Right lung (tissue), 10 donors: Measurements from ENCODE around the gene PAIP2. TPM values are rescaled to one million over a fixed set of nuclear protein-coding genes. Genes with fewer than 3 reads are reported as not detected.

ENCODE experiments used
- DNase-seq, 2 donors: peaks; one replicate each; pipeline ENCODE4 v3.0.0-alpha.2; 2013
- long read RNA-seq, 8 donors: transcript quantifications; one replicate each; lab custom pipeline, GENCODE V29; 2026
- polyA plus RNA-seq, 5 donors: library from polyadenylated mRNA; unstranded; fragments of 120-200 nt; gene quantifications; one replicate each; pipeline versions ENCODE4 v1.2.1 to v1.2.3, GENCODE V29; 2013; ENCODE audit warnings: inconsistent platforms in 1 of 5, low replicate concordance in 1 of 5; ENCODE audit not compliant: insufficient read length in 5 of 5, insufficient read depth in 1 of 5

Gene PAIP2
- polyA plus RNA-seq: 100 to 1,000 TPM; 121 to 177 (median 143) TPM
- long read RNA-seq, donor 1, transcript PAIP2-201 (4 exons, 1,459 nt): major isoform, 105 of 162 reads
- long read RNA-seq, donor 1, transcript PAIP2-206 (3 exons, 815 nt): minor isoform, 14 of 162 reads
- long read RNA-seq, donor 1, partial matches to known transcripts: 43 of 162 reads
- long read RNA-seq, donor 1, other reads (novel, unspliced or antisense): 0 of 162 reads
- long read RNA-seq, donor 2, transcript PAIP2-201 (4 exons, 1,459 nt): major isoform, 85 of 134 reads
- long read RNA-seq, donor 2, partial matches to known transcripts: 40 of 134 reads
- long read RNA-seq, donor 2, other reads (novel, unspliced or antisense): 5 of 134 reads
- long read RNA-seq, donor 3, transcript PAIP2-206 (3 exons, 815 nt): minor isoform, 7 of 165 reads
- long read RNA-seq, donor 3, transcript PAIP2-201 (4 exons, 1,459 nt): major isoform, 76 of 165 reads
- long read RNA-seq, donor 3, partial matches to known transcripts: 82 of 165 reads
- long read RNA-seq, donor 3, other reads (novel, unspliced or antisense): 0 of 165 reads
- long read RNA-seq, donor 4, transcript PAIP2-201 (4 exons, 1,459 nt): major isoform, 48 of 67 reads
- long read RNA-seq, donor 4, transcript PAIP2-206 (3 exons, 815 nt): minor isoform, 5 of 67 reads
- long read RNA-seq, donor 4, partial matches to known transcripts: 14 of 67 reads
- long read RNA-seq, donor 4, other reads (novel, unspliced or antisense): 0 of 67 reads
- long read RNA-seq, donor 5, transcript PAIP2-206 (3 exons, 815 nt): minor isoform, 17 of 190 reads
- long read RNA-seq, donor 5, transcript PAIP2-201 (4 exons, 1,459 nt): major isoform, 118 of 190 reads
- long read RNA-seq, donor 5, partial matches to known transcripts: 50 of 190 reads
- long read RNA-seq, donor 5, other reads (novel, unspliced or antisense): 5 of 190 reads
- long read RNA-seq, donor 6, transcript PAIP2-201 (4 exons, 1,459 nt): major isoform, 109 of 126 reads
- long read RNA-seq, donor 6, transcript PAIP2-206 (3 exons, 815 nt): minor isoform, 6 of 126 reads
- long read RNA-seq, donor 6, partial matches to known transcripts: 11 of 126 reads
- long read RNA-seq, donor 6, other reads (novel, unspliced or antisense): 0 of 126 reads
- long read RNA-seq, donor 7, transcript PAIP2-206 (3 exons, 815 nt): minor isoform, 9 of 139 reads
- long read RNA-seq, donor 7, transcript PAIP2-201 (4 exons, 1,459 nt): major isoform, 114 of 139 reads
- long read RNA-seq, donor 7, partial matches to known transcripts: 16 of 139 reads
- long read RNA-seq, donor 7, other reads (novel, unspliced or antisense): 0 of 139 reads
- long read RNA-seq, donor 8, transcript PAIP2-201 (4 exons, 1,459 nt): major isoform, 50 of 65 reads
- long read RNA-seq, donor 8, partial matches to known transcripts: 12 of 65 reads
- long read RNA-seq, donor 8, other reads (novel, unspliced or antisense): 0 of 65 reads

DNA sequence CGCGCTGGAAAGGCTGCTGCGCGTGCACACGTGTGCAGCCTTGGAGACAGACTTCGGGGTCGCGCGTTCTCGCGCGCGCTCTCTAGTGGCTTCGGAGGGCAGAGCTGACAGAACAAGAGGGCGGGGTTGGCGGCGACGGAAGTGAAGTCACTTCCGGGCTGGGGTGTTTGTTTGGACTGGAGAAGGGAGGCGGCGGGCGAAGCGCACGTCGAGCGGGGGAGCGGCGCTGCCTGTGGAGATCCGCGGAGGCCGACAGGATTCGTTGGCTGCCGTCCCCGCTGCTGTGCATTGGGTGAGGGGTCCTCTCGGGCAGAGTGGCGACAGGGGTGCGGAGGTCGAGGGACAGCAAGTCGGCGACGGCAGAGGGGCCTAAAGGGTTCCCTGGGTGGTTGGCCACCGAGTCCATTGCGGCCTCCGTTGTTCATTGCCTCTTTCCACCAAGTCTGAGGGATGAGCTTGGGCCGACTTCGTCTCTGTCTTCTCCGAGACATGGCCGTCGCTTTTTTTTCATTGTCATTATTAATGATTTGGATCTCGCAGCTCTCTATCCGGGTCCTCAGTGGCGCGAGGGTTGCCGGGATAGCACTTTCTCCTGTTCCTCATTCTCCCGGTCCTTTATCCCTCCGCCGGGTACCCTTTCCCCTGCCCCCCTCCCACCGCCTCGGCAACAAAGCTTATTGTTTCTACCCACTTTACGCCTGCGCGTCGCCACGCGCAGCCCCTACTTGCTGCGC lies at the start of gene PAIP2:
Gene PAIP2, plus strand, starts transcription at position 166 of the 734 bp plus-strand sequence. CDS start 21,931 bp downstream, outside the sequence.
- peak; percentile 99 for DNase-seq

DNA sequence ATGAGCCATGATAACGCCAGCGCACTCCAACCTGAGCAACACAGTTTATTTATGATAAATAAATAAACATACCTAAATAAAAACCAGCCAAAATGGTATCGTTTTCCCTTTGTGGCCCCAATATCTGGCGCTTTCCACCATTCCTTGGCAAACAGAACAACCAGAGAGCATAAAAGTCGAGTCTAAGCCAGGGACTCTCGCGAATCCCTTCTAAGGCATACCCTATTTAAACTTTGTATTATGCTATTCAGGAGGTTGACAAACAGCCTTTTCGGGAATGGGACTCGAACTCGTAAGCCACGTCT lies 48.5 kb upstream of the PAIP2 start:
- DNase-seq: no peak

- peak; percentile 97 for DNase-seq
These were observed 47.9 kb upstream of the PAIP2 start, which contains the start of gene MATR3 for GRCh38 chr5:139293507-139294373. TSS of gene MATR3 (plus strand) at chr5:139293740. CDS start at chr5:139307416, 13,676 bp downstream.

- peak; percentile 88 to 89 for DNase-seq
These were observed 47.1 kb upstream of the PAIP2 start for GRCh38 chr5:139294374-139295165.

DNA sequence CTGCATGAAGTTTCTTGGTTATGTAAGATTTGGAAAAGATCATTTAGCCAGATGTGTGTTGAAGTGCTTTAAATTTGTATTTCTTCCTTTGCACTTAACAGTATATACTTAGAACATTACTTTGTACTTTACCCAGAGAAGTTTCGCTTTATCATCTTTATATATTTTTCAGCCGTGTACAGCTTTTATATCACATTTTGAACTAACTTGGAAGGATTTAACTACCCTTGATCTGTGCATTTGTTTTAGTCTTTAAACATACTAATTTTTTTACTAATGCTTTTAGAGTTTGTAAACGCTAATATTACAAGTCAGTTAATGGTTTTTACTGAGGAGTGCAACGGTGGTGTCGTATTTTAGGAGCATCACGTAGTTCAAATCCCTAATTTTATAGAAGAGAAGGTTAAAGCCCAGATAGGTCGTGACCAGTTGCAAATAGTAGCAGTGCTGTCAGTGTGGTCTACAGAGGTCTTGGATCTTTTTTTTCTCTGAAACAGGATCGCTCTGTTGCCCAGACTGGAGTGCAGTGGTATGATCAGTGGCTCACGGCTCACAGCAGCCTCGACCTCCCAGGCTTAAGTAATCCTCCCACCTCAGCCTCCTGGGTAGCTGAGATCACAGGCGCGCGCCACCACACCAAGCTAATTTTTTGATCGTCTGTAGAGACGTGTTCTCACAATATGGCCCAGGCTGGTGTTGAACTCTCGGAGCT lies 46.2 kb upstream of the PAIP2 start:
- no peak for DNase-seq

DNA sequence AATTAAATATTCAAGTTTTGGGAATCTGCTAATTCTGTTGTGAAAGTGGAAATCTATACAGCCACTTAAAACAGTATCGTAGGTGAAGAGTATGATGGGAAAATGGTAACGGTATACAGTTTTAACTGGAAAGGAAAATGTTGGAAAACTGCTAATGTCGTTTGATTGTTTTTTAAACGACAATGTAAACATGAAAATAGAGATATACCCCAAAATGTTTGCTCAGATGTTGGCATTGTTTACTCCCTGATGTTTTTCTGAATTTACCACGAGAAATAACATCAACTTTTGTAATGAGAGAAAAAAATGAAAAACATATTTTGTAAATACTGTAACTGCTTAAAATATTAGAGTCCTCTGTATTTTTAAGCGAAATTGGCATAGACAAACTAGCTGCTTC lies 45.5 kb upstream of the PAIP2 start:
- DNase-seq: no peak

DNA sequence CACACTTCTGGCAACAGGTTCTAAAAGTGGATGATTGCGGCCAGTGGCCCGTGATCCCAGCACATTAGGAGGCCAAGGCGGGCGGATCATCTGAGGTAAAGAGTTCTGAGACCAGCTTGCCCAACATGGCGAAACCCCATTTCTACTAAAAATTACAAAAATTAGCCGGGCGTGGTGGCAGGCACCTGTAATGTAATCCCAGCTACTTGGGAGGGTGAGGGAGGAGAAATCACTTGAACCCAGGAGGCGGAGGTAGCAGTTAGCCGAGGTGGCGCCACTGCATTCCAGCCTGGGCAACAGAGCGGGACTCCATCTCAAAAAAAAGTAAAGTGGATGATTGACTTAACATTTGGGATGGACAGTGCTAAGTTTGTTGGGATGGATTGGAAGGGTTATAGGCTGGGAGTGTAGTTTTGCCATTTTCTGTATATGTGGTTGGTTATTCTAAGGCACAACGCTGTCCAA lies 44.8 kb upstream of the PAIP2 start:
- no peak for DNase-seq

GRCh38 chr5:139297439-139298133 lies 44.1 kb upstream of the PAIP2 start:
- DNase-seq: no peak

DNA sequence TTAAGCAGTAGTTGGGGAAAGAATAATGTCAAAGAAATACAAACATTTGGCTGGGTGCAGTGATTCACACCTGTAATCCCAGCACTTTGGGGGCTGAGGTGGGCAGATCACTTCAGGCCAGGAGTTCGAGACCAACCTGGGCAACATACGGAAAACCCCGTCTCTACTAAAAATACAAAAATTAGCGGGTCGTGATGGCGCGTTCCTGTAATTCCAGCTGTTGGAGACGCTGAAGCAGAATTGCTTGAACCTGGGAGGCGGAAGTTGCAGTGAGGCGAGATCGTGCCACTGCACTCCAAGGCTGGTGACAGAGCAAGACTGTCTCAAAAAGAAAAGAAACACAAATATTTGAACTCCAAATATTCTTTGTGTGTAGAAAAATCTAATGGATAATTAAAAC lies 43.4 kb upstream of the PAIP2 start:
- DNase-seq: no peak

DNA sequence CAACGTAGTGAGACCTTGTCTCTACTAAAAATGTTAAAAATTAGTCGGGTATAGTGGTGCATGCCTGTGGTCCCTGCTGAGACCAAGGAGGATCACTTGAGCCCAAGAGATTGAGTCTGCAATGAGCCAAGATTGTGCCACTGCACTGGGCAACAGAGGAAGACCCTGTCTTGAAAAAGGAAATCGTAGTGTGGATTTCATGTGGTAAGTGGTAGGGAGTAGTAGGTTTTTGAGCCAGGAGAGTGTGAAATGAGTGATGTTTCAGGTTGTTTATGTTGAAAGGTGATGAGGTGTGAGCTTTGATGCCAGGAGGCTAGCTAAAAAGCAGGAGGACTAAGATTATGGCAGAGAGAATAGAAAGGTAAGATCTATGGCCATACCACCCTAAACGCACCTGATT lies 42.2 kb upstream of the PAIP2 start:
- DNase-seq: no peak

DNA sequence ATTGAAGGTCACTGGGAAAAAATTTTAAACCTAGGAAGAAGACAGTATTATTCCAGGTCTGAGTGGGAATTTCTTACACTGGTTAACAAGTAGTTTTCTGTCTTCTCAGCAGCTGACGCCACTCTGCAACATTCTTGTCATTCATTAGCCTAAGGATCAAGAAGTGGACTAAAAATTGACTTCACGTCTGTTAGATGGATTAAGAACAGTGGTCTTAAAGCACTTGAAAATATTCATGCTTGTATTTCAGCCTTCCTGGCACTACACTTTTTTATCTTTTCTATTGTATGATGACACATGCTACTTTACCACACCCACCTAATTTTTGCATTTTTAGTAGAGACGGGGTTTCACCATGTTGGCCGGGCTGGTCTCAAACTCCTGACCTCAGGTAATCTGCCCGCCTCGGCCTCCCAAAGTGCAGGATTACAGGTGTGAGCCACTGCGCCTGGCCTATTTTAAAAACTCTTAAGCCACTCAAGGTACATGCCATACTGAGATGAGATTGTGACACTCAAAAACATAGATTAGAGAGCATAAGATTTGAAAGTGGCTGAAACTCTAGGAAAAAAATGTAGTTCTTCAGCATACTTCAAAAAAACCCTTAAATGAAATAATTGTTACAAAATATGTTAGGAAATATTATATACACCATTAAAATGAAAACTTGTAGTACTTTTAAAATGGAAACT lies 39.7 kb upstream of the PAIP2 start:
- no peak for DNase-seq

DNA sequence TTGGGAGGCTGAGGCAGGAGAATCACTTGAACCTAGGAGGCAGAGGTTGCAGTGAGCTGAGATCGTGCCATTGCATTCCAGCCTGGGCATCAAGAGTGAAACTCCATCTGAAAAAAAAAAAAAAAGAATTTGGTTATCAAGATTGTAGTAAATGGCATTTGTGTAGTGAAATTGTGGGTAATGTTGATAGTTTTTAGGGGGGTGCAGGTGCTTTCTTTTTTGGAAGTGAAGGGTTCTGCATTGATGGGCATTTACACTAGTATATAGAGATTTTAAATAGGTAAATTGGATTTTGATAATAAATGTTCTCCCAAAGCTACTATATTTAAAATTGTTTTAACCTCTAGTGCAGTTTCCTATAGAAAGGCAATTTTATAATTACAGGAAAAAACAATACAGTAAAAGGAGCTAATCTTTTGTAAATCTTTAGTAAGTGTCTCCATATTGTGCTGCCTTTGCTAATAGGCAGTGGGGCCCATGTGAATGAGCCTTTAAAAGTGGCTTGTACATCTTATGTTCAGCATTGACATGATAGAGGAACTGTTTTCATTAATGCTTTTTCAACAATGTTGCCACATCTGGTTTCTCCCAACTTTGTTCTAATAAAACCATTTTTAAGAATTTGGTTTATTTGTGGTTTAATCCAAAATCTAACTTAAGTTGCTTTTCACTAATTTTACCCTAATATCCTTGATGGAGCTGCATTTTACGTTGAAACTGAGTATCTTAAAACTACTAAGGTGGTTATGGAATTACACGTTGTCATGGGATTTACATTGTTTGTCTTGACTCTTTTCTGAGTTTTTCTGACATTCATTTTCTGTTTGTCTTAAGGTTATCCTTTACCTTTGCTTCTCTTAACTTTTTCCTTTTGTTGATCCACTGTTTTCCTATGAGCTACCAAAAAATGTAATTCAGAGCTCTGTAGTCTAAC lies 37.0 kb upstream of the PAIP2 start:
- DNase-seq: no peak

DNA sequence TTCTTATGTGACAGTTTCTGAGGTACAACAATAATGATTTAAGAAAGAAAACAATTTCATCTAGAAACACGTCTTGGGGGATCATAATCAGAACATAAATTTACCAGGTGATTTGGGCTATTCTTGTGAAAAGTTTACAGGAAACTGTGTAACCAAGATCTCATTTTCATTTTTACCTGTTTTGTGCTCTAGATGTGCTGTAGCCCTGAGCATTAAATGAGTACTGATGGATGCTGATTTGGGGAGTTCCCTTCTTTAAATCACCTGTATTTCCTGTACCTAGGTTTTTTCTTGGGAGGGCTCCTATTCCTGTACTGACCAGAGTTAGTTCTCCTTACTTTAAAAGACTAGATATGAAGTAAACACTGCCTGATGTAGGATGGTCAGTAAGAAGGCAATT lies 35.5 kb upstream of the PAIP2 start:
- no peak for DNase-seq

DNA sequence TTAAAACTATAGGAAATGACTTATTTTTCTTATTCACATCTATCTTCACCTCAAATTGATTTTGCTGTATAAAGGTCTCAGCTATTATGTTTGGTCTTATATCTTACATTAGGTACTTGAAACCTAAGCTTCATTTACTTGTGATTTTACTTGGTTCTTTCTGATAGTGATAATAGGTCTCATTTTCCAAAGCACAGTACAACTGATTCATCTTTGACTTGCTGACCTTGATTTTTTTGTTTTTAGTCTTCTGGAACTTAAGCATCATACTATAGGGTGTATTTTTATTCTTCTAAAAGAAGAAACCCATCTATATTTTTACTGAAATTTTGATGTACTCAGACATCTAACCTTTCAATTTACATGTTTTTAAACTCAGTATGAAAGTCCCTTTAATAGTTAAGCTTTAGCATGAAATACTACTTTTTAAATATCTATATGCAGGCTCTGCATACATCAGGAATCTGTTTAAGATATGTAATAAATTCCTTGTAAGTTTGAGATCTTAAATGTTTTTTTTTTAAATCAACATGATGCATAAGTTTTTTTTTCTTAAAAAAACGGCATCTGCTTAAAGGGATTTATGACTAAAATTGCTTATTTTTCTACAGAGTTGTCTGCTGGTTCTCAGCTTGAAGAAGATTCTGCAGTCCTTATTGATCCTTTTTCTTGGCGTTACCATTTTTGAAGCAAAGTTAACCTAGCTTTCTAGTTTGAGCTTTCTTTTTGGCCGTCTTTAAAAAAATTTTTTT lies 34.9 kb upstream of the PAIP2 start:
- no peak for DNase-seq

DNA sequence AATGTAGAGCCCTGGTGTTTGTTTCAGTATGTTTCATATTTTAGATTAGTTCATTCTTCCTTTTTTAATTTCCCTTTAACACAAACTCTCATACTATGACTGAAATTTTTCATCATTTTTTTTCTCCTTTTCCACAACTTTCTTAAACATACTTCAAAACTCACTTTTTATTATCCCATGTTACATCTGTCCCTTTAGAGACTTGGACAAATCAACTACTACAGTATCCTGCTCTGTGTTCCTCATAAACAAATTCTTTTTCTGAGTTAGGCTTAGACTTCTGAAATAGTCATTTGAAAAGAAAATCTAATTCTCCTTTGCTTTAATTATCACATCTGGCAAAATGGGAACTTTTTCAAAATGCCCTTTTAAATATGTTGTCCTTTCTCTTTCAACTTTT lies 32.9 kb upstream of the PAIP2 start:
- no peak for DNase-seq
